ENCODE data around the gene AGGF1. TPM values are rescaled to one million over a fixed set of nuclear protein-coding genes. Genes with fewer than 3 reads are reported as not detected.

The AGGF1 gene
- total RNA-seq, 1 donor from 2014 or later: 18.1 TPM

- Mint-ChIP-seq H3K4me1 (ENCODE audit: unreplicated experiment) (no peaks in the 10 kb centered on the region), H3K27me3 (ENCODE audit: unreplicated experiment) (no peaks in the 10 kb centered on the region), H3K27ac (ENCODE audit: unreplicated experiment) (no peak overlapping the region), H3K36me3 (ENCODE audit: low read depth, unreplicated experiment) (peaks cover 29% of the 10 kb centered on the region), H3K4me3 (ENCODE audit: unreplicated experiment) (no peak overlapping the region), H3K9me3 (ENCODE audit: unreplicated experiment) (no peaks in the 10 kb centered on the region)
- TF ChIP-seq, protein P1, sequence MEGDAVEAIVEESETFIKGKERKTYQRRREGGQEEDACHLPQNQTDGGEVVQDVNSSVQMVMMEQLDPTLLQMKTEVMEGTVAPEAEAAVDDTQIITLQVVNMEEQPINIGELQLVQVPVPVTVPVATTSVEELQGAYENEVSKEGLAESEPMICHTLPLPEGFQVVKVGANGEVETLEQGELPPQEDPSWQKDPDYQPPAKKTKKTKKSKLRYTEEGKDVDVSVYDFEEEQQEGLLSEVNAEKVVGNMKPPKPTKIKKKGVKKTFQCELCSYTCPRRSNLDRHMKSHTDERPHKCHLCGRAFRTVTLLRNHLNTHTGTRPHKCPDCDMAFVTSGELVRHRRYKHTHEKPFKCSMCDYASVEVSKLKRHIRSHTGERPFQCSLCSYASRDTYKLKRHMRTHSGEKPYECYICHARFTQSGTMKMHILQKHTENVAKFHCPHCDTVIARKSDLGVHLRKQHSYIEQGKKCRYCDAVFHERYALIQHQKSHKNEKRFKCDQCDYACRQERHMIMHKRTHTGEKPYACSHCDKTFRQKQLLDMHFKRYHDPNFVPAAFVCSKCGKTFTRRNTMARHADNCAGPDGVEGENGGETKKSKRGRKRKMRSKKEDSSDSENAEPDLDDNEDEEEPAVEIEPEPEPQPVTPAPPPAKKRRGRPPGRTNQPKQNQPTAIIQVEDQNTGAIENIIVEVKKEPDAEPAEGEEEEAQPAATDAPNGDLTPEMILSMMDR (IDR thresholded peaks at IDR 0.05; ENCODE audit: unreplicated experiment): no peak
- DNase-seq (ENCODE audit: low spot score): no peak
These were observed 36.0 kb downstream of the AGGF1 start for GRCh38 chr5:77066184-77066583.

DNA sequence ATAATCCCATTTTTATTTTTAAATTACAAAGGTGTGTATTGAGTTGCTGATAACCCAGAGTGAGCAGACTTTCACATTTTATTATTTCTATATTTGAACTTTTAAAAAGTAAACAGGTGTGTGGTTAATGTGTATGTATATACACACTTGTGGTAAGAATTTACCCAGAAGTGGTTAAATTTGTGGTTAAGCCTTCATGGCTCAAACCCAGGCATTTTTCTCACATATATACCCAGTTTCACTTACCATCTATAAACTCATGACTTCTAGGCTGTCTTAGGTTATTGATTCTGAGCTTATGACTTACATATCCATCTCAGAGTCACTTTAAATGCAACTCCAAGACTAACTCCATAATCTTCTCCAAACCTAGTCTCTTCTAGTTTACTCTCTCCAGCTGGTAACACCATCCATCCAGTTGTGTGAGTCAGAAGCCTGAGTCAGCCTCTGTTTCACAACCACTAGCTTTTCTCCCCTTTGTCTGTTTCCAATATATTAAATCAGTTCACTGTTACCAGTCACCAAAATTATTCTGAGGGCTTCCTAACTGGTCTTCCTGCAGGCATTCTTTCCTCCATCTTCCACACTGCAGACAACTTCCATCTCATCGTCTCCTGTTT is 36.7 kb downstream of the AGGF1 start:
- H3K36me3 Mint-ChIP-seq (ENCODE audit: low read depth, unreplicated experiment): peaks cover 22% of the 10 kb centered on the region

DNA sequence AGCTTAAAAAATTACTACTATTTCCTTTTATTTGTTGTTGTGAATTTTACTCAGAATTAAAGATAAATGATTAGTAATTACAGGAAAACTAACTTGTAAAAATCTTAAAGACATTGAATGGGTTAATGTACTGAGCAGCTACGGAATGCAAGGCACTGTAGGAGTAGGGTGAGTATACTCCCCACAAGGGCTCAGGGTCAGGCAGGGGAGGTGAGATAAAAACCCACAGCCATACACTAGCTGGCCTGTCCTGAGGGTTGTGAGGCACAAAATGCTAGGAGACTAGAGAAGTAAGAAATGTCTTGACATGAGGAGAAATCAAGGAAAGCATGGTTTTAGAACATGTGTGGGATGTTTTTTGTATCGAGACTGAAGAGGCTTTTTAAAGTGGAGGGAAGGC is 43.5 kb downstream of the AGGF1 start:
- H3K9me3 Mint-ChIP-seq (ENCODE audit: unreplicated experiment): no peaks in the 10 kb centered on the region
- H3K27me3 Mint-ChIP-seq (ENCODE audit: unreplicated experiment): no peaks in the 10 kb centered on the region
- H3K36me3 Mint-ChIP-seq (ENCODE audit: low read depth, unreplicated experiment): peaks cover 16% of the 10 kb centered on the region
- TF ChIP-seq, protein P1 (IDR thresholded peaks at IDR 0.05; ENCODE audit: unreplicated experiment): no peak
- H3K4me3 Mint-ChIP-seq (ENCODE audit: unreplicated experiment): no peak overlapping the region
- H3K4me1 Mint-ChIP-seq (ENCODE audit: unreplicated experiment): no peaks in the 10 kb centered on the region
- DNase-seq (ENCODE audit: low spot score): no peak
- no peak overlapping the region for H3K27ac Mint-ChIP-seq (ENCODE audit: unreplicated experiment)

More for the DNA sequence above, 36.7 kb downstream of the AGGF1 start:
- no peak for DNase-seq (ENCODE audit: low spot score)
- no peaks in the 10 kb centered on the region for H3K4me1 Mint-ChIP-seq (ENCODE audit: unreplicated experiment)
- no peak overlapping the region for H3K27ac Mint-ChIP-seq (ENCODE audit: unreplicated experiment)
- H3K4me3 Mint-ChIP-seq (ENCODE audit: unreplicated experiment): no peak overlapping the region
- H3K27me3 Mint-ChIP-seq (ENCODE audit: unreplicated experiment): no peaks in the 10 kb centered on the region
- TF ChIP-seq, protein P1 (IDR thresholded peaks at IDR 0.05; ENCODE audit: unreplicated experiment): no peak
- H3K9me3 Mint-ChIP-seq (ENCODE audit: unreplicated experiment): no peaks in the 10 kb centered on the region

DNA sequence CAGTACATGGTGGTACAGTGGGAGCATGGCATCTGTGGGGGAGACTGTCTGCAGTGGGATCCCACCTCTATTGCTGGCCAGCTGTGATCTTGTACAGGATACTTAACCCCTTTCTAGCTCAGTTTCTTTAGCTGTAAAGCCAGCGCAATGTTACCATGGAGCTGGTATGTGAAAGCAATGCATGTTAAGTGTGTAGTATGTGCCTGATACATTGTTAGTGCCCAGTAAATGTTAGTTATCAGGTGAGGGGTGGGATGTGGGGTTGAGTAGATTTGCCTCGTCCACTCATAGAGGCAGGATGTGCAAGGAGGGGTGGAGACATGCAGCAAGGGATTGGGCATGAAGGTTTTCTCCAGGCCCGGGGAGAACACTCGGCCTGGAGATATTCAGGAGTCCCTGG is 44.5 kb downstream of the AGGF1 start:
- H3K27ac Mint-ChIP-seq (ENCODE audit: unreplicated experiment): no peak overlapping the region
- no peaks in the 10 kb centered on the region for H3K4me1 Mint-ChIP-seq (ENCODE audit: unreplicated experiment)
- no peaks in the 10 kb centered on the region for H3K9me3 Mint-ChIP-seq (ENCODE audit: unreplicated experiment)
- no peak overlapping the region for H3K4me3 Mint-ChIP-seq (ENCODE audit: unreplicated experiment)
- no peak for DNase-seq (ENCODE audit: low spot score)
- no peaks in the 10 kb centered on the region for H3K27me3 Mint-ChIP-seq (ENCODE audit: unreplicated experiment)
- TF ChIP-seq, protein P1 (IDR thresholded peaks at IDR 0.05; ENCODE audit: unreplicated experiment): no peak
- H3K36me3 Mint-ChIP-seq (ENCODE audit: low read depth, unreplicated experiment): peaks cover 11% of the 10 kb centered on the region

- DNase-seq (ENCODE audit: low spot score): peak; percentile 88
- Mint-ChIP-seq H3K27ac (ENCODE audit: unreplicated experiment) (no peak overlapping the region), H3K27me3 (ENCODE audit: unreplicated experiment) (peaks cover 1% of the 10 kb centered on the region), H3K4me1 (ENCODE audit: unreplicated experiment) (no peaks in the 10 kb centered on the region), H3K9me3 (ENCODE audit: unreplicated experiment) (no peaks in the 10 kb centered on the region), H3K36me3 (ENCODE audit: low read depth, unreplicated experiment) (peaks cover 4% of the 10 kb centered on the region), H3K4me3 (ENCODE audit: unreplicated experiment) (peak overlapping the region; percentile 40)
- TF ChIP-seq, protein P1 (IDR thresholded peaks at IDR 0.05; ENCODE audit: unreplicated experiment): peak; percentile 97
These were observed 47.0 kb downstream of the AGGF1 start for GRCh38 chr5:77076961-77077828.

All from endothelial cell (in vitro differentiated cells).